ENCODE measurements around the gene MSI2. TPM values are rescaled to one million over a fixed set of nuclear protein-coding genes. Genes with fewer than 3 reads are reported as not detected.

MSI2 gene
- total RNA-seq, 3 donors from 2014 or later: 13.4 to 89.1 (median 71.1) TPM

- Histone ChIP-seq H3K27me3 (no peaks in the 10 kb centered on the region), H3K36me3 (no peaks in the 10 kb centered on the region), H3K4me3 (no peak overlapping the region), H3K9me3 (no peaks in the 10 kb centered on the region), H3K4me1 (no peaks in the 10 kb centered on the region), H3K27ac (no peak overlapping the region)
- intact Hi-C loops (cut with DNase I; ENCODE audit: low total_unique reads): no loop called here
- no peak for DNase-seq (ENCODE audit: low spot score in 2 of 2)
- no peak for TF ChIP-seq CTCF (IDR thresholded peaks at IDR 0.05)
- no peak for TF ChIP-seq POLR2A (IDR thresholded peaks at IDR 0.05)
- no peak for TF ChIP-seq POLR2AphosphoS5 (IDR thresholded peaks at IDR 0.05)
Observed at GRCh38 chr17:57316361-57316760, 60.0 kb downstream of the MSI2 start.

- TF ChIP-seq CTCF (IDR thresholded peaks at IDR 0.05): no peak
- TF ChIP-seq POLR2A (IDR thresholded peaks at IDR 0.05): no peak
- no peak for TF ChIP-seq POLR2AphosphoS5 (IDR thresholded peaks at IDR 0.05)
- no peak for DNase-seq (ENCODE audit: low spot score in 2 of 2)
- no peak overlapping the region for H3K27ac ChIP-seq
- no peaks in the 10 kb centered on the region for H3K27me3 ChIP-seq
- intact Hi-C loops (cut with DNase I; ENCODE audit: low total_unique reads): no loop called here
- no peaks in the 10 kb centered on the region for H3K4me1 ChIP-seq
- no peaks in the 10 kb centered on the region for H3K36me3 ChIP-seq
- no peaks in the 10 kb centered on the region for H3K9me3 ChIP-seq
- no peak overlapping the region for H3K4me3 ChIP-seq
Observed at GRCh38 chr17:57317079-57317478, 60.8 kb downstream of the MSI2 start.

GRCh38 chr17:57318913-57319312, 62.6 kb downstream of the MSI2 start:
- Histone ChIP-seq H3K27me3 (no peaks in the 10 kb centered on the region), H3K36me3 (no peaks in the 10 kb centered on the region), H3K9me3 (no peaks in the 10 kb centered on the region), H3K27ac (no peak overlapping the region), H3K4me3 (no peak overlapping the region), H3K4me1 (no peaks in the 10 kb centered on the region)
- no peak for DNase-seq (ENCODE audit: low spot score in 2 of 2)
- intact Hi-C loops (cut with DNase I; ENCODE audit: low total_unique reads): no loop called here
- no peak for TF ChIP-seq POLR2AphosphoS5 (IDR thresholded peaks at IDR 0.05)
- no peak for TF ChIP-seq CTCF (IDR thresholded peaks at IDR 0.05)
- no peak for TF ChIP-seq POLR2A (IDR thresholded peaks at IDR 0.05)

- Histone ChIP-seq H3K9me3 (no peaks in the 10 kb centered on the region), H3K27me3 (no peaks in the 10 kb centered on the region), H3K4me3 (no peak overlapping the region), H3K4me1 (no peaks in the 10 kb centered on the region), H3K27ac (no peak overlapping the region), H3K36me3 (no peaks in the 10 kb centered on the region)
- TF ChIP-seq CTCF (IDR thresholded peaks at IDR 0.05): no peak
- TF ChIP-seq POLR2AphosphoS5 (IDR thresholded peaks at IDR 0.05): no peak
- TF ChIP-seq POLR2A (IDR thresholded peaks at IDR 0.05): no peak
- intact Hi-C loops (cut with DNase I; ENCODE audit: low total_unique reads): loop anchor here (2.0 kb wide), 1 partner anchor 41 kb away; no protein-coding TSS in a partner anchor
- no peak for DNase-seq (ENCODE audit: low spot score in 2 of 2)
Observed at GRCh38 chr17:57319806-57320205, 63.5 kb downstream of the MSI2 start.

- no peak overlapping the region for H3K4me3 ChIP-seq
- no peaks in the 10 kb centered on the region for H3K27me3 ChIP-seq
- no peaks in the 10 kb centered on the region for H3K4me1 ChIP-seq
- DNase-seq (ENCODE audit: low spot score in 2 of 2): no peak
- no peaks in the 10 kb centered on the region for H3K36me3 ChIP-seq
- no peaks in the 10 kb centered on the region for H3K9me3 ChIP-seq
- no peak overlapping the region for H3K27ac ChIP-seq
- intact Hi-C loops (cut with DNase I; ENCODE audit: low total_unique reads): no loop called here
- TF ChIP-seq POLR2A (IDR thresholded peaks at IDR 0.05) (no peak), POLR2AphosphoS5 (IDR thresholded peaks at IDR 0.05) (no peak), CTCF (IDR thresholded peaks at IDR 0.05) (no peak)
Observed at GRCh38 chr17:57323391-57323790, 67.1 kb downstream of the MSI2 start.
